Neural cell (in vitro differentiated cells): ENCODE data around the gene IST1. TPM values are rescaled to one million over a fixed set of nuclear protein-coding genes. Genes with fewer than 3 reads are reported as not detected.

ENCODE experiments used
- H2AFZ ChIP-seq: fragments of 200-600, 300-800 bp; sonication (generic), shearing (Covaris generic); 2 replicates; pipeline ENCODE4 v1.6.0; 2014; ENCODE audit warnings: low read depth, mild to moderate bottlenecking, antibody characterized with exemption, low read length, moderate library complexity
- H3F3A ChIP-seq: fragments of 200-600 bp; shearing (Covaris generic); 2 replicates; pipeline ENCODE4 v1.6.1; 2016; ENCODE audit warnings: mild to moderate bottlenecking, moderate library complexity, mixed read lengths, antibody characterized with exemption, low read length; ENCODE audit not compliant: insufficient read depth, poor library complexity, severe bottlenecking
- H3K27ac ChIP-seq: fragments of 200-600, 300-800 bp; sonication (generic), shearing (Covaris generic); 2 replicates; pipeline ENCODE4 v1.5.1; 2014; ENCODE audit warnings: mild to moderate bottlenecking, low read length, moderate library complexity
- H3K27me3 ChIP-seq: fragments of 300-800, 200-600 bp; sonication (generic), shearing (Covaris generic); 2 replicates; pipeline ENCODE4 v1.6.0; 2014; ENCODE audit warnings: mild to moderate bottlenecking, low read depth, low read length, moderate library complexity; ENCODE audit not compliant: insufficient read depth
- H3K36me3 ChIP-seq: fragments of 300-800, 200-600 bp; sonication (generic), shearing (Covaris generic); 2 replicates; pipeline ENCODE4 v1.5.1; 2014; ENCODE audit warnings: mild to moderate bottlenecking, antibody characterized with exemption, low read length, moderate library complexity; ENCODE audit not compliant: insufficient read depth
- H3K4me2 ChIP-seq: fragments of 300-800, 200-600 bp; sonication (generic), shearing (Covaris generic); 2 replicates; pipeline ENCODE4 v1.6.0; 2014; ENCODE audit warnings: mild to moderate bottlenecking, low read length
- H3K4me3 ChIP-seq: fragments of 300-800, 200-600 bp; sonication (generic), shearing (Covaris generic); 2 replicates; pipeline ENCODE4 v1.5.1; 2014; ENCODE audit warnings: mild to moderate bottlenecking, low read length, moderate library complexity
- H3K79me2 ChIP-seq: fragments of 200-600 bp; shearing (Covaris generic); replicated peaks from 2 replicates; pipeline ENCODE4 v1.6.0; 2014; ENCODE audit warnings: mild to moderate bottlenecking, low read length, moderate library complexity; ENCODE audit not compliant: insufficient read depth
- H3K9ac ChIP-seq: fragments of 300-800, 200-600 bp; sonication (generic), shearing (Covaris generic); 2 replicates; pipeline ENCODE4 v1.6.1; 2016; ENCODE audit warnings: mild to moderate bottlenecking, low read length, mixed read lengths
- H3K9me2 ChIP-seq: fragments of 200-600 bp; shearing (Covaris generic); 2 replicates; pipeline ENCODE4 v1.6.1; 2016; ENCODE audit warnings: mild to moderate bottlenecking, low read length, mixed read lengths; ENCODE audit not compliant: insufficient read depth
- H3K9me3 ChIP-seq: fragments of 200-600, 300-800 bp; sonication (generic), shearing (Covaris generic); 2 replicates; pipeline ENCODE4 v1.6.1; 2016; ENCODE audit warnings: mild to moderate bottlenecking, mixed run types, low read length, moderate library complexity, mixed read lengths
- H4K20me1 ChIP-seq: fragments of 200-600 bp; shearing (Covaris generic); 2 replicates; pipeline ENCODE4 v1.6.1; 2016; ENCODE audit warnings: mild to moderate bottlenecking, mixed run types; ENCODE audit not compliant: insufficient read depth
- EP300 ChIP-seq: fragments of 450-650 bp; conservative IDR thresholded peaks from 2 replicates; pipeline ENCODE4 v1.6.1; 2014; ENCODE audit warnings: antibody characterized with exemption, mild to moderate bottlenecking, moderate library complexity; ENCODE audit not compliant: poor library complexity, severe bottlenecking
- EZH2 ChIP-seq: fragments of 200-600, 300-800 bp; shearing (Covaris generic), sonication (generic); IDR thresholded peaks from 2 replicates; pipeline ENCODE4 v1.6.1; 2014; ENCODE audit warnings: antibody characterized with exemption, low read length, borderline replicate concordance, mild to moderate bottlenecking; ENCODE audit not compliant: insufficient read depth, poor library complexity, severe bottlenecking
- MXI1 ChIP-seq: fragments of 450-650 bp; conservative IDR thresholded peaks from 2 replicates; pipeline ENCODE4 v1.6.1; 2014; ENCODE audit warnings: antibody characterized with exemption, mild to moderate bottlenecking; ENCODE audit not compliant: poor library complexity, severe bottlenecking
- POLR2AphosphoS5 ChIP-seq: IDR thresholded peaks from 2 replicates; pipeline ENCODE4 v1.6.1; 2012
- RAD21 ChIP-seq: fragments of 450-650 bp; conservative IDR thresholded peaks from 2 replicates; pipeline ENCODE4 v1.6.1; 2014; ENCODE audit warnings: antibody characterized with exemption, mild to moderate bottlenecking, moderate library complexity
- SMC3 ChIP-seq: fragments of 450-650 bp; conservative IDR thresholded peaks from 2 replicates; pipeline ENCODE4 v1.6.1; 2014; ENCODE audit warnings: antibody characterized with exemption, mild to moderate bottlenecking, moderate library complexity; ENCODE audit not compliant: poor library complexity
- TAF1 ChIP-seq: IDR thresholded peaks from 2 replicates; pipeline ENCODE4 v1.6.1; 2012; ENCODE audit warnings: low read depth
- polyA plus RNA-seq: library from polyadenylated mRNA; depleted of rRNA; stranded (reverse); fragments of >200 nt; gene quantifications from 2 replicates; pipeline ENCODE4 v1.2.3, GENCODE V29; 2014
- TF ChIP-seq, protein P1 (sequence below): IDR thresholded peaks from 2 replicates; pipeline ENCODE4 v1.6.1; 2012; ENCODE audit warnings: borderline replicate concordance
- TF ChIP-seq, protein P2 (sequence below): fragments of 450-650 bp; IDR thresholded peaks from 2 replicates; pipeline ENCODE4 v1.5.1; 2014; ENCODE audit warnings: antibody characterized with exemption, mild to moderate bottlenecking, moderate library complexity; ENCODE audit not compliant: poor library complexity, severe bottlenecking

IST1 gene
- polyA plus RNA-seq, 1 donor from 2014 or later = 389 TPM

DNA sequence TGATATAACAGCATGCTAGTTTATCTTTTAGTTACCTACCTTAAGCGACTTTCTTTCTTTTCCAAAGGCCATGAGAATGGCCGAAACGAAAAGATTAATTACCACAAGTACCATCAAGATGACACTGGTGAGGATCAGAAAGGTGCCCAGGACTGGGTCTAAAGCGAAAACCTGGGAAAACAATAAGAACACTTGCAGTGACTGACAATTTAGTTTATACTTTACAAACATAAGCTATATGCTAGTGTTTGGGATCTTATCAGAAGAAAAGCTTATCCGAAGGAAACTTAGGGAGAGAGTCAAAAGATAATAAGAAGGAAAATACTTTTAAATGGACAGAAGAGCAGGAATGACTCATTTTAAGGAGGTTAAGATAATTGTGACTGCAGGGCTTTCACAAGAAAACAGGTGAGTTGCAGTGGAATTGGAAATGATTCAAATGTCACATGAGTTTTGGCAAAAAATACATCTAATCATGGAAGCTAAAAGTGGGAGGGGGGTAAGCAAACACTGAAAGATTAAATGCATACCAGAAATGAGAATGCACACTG lies 34.8 kb downstream of the IST1 start:
- TF ChIP-seq, protein P1, sequence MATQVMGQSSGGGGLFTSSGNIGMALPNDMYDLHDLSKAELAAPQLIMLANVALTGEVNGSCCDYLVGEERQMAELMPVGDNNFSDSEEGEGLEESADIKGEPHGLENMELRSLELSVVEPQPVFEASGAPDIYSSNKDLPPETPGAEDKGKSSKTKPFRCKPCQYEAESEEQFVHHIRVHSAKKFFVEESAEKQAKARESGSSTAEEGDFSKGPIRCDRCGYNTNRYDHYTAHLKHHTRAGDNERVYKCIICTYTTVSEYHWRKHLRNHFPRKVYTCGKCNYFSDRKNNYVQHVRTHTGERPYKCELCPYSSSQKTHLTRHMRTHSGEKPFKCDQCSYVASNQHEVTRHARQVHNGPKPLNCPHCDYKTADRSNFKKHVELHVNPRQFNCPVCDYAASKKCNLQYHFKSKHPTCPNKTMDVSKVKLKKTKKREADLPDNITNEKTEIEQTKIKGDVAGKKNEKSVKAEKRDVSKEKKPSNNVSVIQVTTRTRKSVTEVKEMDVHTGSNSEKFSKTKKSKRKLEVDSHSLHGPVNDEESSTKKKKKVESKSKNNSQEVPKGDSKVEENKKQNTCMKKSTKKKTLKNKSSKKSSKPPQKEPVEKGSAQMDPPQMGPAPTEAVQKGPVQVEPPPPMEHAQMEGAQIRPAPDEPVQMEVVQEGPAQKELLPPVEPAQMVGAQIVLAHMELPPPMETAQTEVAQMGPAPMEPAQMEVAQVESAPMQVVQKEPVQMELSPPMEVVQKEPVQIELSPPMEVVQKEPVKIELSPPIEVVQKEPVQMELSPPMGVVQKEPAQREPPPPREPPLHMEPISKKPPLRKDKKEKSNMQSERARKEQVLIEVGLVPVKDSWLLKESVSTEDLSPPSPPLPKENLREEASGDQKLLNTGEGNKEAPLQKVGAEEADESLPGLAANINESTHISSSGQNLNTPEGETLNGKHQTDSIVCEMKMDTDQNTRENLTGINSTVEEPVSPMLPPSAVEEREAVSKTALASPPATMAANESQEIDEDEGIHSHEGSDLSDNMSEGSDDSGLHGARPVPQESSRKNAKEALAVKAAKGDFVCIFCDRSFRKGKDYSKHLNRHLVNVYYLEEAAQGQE = no peak
- Histone ChIP-seq H3K4me3 (no peak overlapping the region), H3K9me2 (no peaks in the 10 kb centered on the region), H4K20me1 (no peaks in the 10 kb centered on the region), H3K4me2 (no peak overlapping the region), H3K27me3 (no peaks in the 10 kb centered on the region), H3K36me3 (no peaks in the 10 kb centered on the region), H3K27ac (no peak overlapping the region), H2AFZ (no peak overlapping the region), H3K9ac (no peak overlapping the region), H3F3A (no peaks in the 10 kb centered on the region), H3K9me3 (no peaks in the 10 kb centered on the region), H3K79me2 (peaks cover 12% of the 10 kb centered on the region)

- Histone ChIP-seq H4K20me1 (no peaks in the 10 kb centered on the region), H3K36me3 (no peaks in the 10 kb centered on the region)
Measured at GRCh38 chr16:71931001-71931400, 35.7 kb downstream of the IST1 start.

More at GRCh38 chr16:71931001-71931400, 35.7 kb downstream of the IST1 start:
- Histone ChIP-seq H3K9me3 (no peaks in the 10 kb centered on the region), H3K79me2 (peaks cover 12% of the 10 kb centered on the region), H3K4me2 (no peak overlapping the region), H2AFZ (no peak overlapping the region), H3K27me3 (no peaks in the 10 kb centered on the region), H3K9me2 (no peaks in the 10 kb centered on the region), H3K27ac (no peak overlapping the region), H3F3A (no peaks in the 10 kb centered on the region), H3K4me3 (no peak overlapping the region), H3K9ac (no peak overlapping the region)
- TF ChIP-seq MXI1 (no peak), TAF1 (no peak), EZH2 (no peak), POLR2AphosphoS5 (no peak), EP300 (no peak), SMC3 (no peak), RAD21 (no peak)
- TF ChIP-seq, protein P2, sequence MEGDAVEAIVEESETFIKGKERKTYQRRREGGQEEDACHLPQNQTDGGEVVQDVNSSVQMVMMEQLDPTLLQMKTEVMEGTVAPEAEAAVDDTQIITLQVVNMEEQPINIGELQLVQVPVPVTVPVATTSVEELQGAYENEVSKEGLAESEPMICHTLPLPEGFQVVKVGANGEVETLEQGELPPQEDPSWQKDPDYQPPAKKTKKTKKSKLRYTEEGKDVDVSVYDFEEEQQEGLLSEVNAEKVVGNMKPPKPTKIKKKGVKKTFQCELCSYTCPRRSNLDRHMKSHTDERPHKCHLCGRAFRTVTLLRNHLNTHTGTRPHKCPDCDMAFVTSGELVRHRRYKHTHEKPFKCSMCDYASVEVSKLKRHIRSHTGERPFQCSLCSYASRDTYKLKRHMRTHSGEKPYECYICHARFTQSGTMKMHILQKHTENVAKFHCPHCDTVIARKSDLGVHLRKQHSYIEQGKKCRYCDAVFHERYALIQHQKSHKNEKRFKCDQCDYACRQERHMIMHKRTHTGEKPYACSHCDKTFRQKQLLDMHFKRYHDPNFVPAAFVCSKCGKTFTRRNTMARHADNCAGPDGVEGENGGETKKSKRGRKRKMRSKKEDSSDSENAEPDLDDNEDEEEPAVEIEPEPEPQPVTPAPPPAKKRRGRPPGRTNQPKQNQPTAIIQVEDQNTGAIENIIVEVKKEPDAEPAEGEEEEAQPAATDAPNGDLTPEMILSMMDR = no peak
- TF ChIP-seq, protein P1 = no peak
